C4-2B (cell line): ENCODE data around the gene ORC3.

Experiments
- CTCF ChIP-seq: fragments of 450-650 bp; conservative IDR thresholded peaks from 2 replicates; pipeline ENCODE4 v1.5.1; 2017; ENCODE audit warnings: mild to moderate bottlenecking
- ZFX ChIP-seq: fragments of 450-650 bp; IDR thresholded peaks from 2 replicates; pipeline ENCODE4 v1.6.1; 2017

GRCh38 chr6:87714093-87714842, 124.3 kb downstream of the ORC3 start:
- no peak for TF ChIP-seq CTCF
- TF ChIP-seq ZFX = no peak
